ENCODE results near the gene MAGEB17. TPM values are rescaled to one million over a fixed set of nuclear protein-coding genes. Genes with fewer than 3 reads are reported as not detected.

Gene MAGEB17
- total and polyA plus RNA-seq, 2 experiments from 2014 or later, result 0.14 to 0.42 TPM

DNA sequence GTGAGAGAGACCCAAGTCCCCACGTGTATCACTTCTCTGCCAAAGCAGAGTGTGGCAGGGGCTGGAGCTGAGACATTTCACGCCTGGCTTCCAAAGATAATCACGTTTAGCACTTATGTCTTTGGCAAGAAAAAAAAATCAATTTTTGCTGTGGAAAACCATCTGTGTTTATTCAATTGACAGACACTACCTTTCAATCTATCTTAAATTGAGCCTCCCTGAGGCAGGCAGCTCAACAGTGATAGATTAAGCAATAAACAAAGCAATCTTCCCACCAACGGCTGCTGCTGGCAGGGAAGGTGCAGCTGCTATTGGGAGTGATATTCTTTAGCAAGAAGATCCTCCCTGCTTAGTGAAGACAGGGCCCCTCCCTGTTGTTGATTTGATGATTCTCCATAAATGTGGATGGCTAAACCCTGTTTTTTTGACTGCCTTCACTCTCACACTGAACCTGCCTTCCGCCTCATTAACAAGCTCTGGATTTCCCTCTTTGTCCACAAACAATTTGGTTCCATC, 11.6 kb upstream of the MAGEB17 start:
- Histone ChIP-seq H2AFZ (no peak overlapping the region), H3K4me3 (no peak overlapping the region), H3K4me2 (no peak overlapping the region), H3K4me1 (ENCODE audit: insufficient read depth) (no peaks in the 10 kb centered on the region), H3K79me2 (replicated peaks; ENCODE audit: insufficient read depth) (no peaks in the 10 kb centered on the region), H3K27ac (ENCODE audit: low read depth) (no peak overlapping the region), H4K20me1 (replicated peaks; ENCODE audit: insufficient read depth) (no peaks in the 10 kb centered on the region), H3K9me2 (ENCODE audit: insufficient read depth) (no peaks in the 10 kb centered on the region), H3K36me3 (ENCODE audit: insufficient read depth) (no peaks in the 10 kb centered on the region), H3K27me3 (ENCODE audit: insufficient read depth) (no peaks in the 10 kb centered on the region), H3F3A (replicated peaks; ENCODE audit: low read depth) (no peaks in the 10 kb centered on the region)
- H3K4me3 Mint-ChIP-seq, result no peak overlapping the region
- ATAC-seq (no peak), DNase-seq (ENCODE audit: low spot score) (no peak)
- H3K27me3 Mint-ChIP-seq (ENCODE audit: insufficient read depth, low read depth, poor library complexity), result peaks cover 2% of the 10 kb centered on the region
- no peak overlapping the region for H3K27ac Mint-ChIP-seq
- H3K9me3 Mint-ChIP-seq, result no peaks in the 10 kb centered on the region
- H3K4me1 Mint-ChIP-seq, result peaks cover 4% of the 10 kb centered on the region
- TF ChIP-seq, protein P1, sequence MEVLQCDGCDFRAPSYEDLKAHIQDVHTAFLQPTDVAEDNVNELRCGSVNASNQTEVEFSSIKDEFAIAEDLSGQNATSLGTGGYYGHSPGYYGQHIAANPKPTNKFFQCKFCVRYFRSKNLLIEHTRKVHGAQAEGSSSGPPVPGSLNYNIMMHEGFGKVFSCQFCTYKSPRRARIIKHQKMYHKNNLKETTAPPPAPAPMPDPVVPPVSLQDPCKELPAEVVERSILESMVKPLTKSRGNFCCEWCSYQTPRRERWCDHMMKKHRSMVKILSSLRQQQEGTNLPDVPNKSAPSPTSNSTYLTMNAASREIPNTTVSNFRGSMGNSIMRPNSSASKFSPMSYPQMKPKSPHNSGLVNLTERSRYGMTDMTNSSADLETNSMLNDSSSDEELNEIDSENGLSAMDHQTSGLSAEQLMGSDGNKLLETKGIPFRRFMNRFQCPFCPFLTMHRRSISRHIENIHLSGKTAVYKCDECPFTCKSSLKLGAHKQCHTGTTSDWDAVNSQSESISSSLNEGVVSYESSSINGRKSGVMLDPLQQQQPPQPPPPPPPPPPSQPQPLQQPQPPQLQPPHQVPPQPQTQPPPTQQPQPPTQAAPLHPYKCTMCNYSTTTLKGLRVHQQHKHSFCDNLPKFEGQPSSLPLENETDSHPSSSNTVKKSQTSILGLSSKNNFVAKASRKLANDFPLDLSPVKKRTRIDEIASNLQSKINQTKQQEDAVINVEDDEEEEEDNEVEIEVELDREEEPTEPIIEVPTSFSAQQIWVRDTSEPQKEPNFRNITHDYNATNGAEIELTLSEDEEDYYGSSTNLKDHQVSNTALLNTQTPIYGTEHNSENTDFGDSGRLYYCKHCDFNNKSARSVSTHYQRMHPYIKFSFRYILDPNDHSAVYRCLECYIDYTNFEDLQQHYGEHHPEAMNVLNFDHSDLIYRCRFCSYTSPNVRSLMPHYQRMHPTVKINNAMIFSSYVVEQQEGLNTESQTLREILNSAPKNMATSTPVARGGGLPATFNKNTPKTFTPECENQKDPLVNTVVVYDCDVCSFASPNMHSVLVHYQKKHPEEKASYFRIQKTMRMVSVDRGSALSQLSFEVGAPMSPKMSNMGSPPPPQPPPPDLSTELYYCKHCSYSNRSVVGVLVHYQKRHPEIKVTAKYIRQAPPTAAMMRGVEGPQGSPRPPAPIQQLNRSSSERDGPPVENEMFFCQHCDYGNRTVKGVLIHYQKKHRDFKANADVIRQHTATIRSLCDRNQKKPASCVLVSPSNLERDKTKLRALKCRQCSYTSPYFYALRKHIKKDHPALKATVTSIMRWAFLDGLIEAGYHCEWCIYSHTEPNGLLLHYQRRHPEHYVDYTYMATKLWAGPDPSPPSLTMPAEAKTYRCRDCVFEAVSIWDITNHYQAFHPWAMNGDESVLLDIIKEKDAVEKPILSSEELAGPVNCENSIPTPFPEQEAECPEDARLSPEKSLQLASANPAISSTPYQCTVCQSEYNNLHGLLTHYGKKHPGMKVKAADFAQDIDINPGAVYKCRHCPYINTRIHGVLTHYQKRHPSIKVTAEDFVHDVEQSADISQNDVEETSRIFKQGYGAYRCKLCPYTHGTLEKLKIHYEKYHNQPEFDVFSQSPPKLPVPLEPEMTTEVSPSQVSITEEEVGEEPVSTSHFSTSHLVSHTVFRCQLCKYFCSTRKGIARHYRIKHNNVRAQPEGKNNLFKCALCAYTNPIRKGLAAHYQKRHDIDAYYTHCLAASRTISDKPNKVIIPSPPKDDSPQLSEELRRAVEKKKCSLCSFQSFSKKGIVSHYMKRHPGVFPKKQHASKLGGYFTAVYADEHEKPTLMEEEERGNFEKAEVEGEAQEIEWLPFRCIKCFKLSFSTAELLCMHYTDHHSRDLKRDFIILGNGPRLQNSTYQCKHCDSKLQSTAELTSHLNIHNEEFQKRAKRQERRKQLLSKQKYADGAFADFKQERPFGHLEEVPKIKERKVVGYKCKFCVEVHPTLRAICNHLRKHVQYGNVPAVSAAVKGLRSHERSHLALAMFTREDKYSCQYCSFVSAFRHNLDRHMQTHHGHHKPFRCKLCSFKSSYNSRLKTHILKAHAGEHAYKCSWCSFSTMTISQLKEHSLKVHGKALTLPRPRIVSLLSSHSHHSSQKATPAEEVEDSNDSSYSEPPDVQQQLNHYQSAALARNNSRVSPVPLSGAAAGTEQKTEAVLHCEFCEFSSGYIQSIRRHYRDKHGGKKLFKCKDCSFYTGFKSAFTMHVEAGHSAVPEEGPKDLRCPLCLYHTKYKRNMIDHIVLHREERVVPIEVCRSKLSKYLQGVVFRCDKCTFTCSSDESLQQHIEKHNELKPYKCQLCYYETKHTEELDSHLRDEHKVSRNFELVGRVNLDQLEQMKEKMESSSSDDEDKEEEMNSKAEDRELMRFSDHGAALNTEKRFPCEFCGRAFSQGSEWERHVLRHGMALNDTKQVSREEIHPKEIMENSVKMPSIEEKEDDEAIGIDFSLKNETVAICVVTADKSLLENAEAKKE (CRISPR knock-in tag; IDR thresholded peaks at IDR 0.05), result no peak
- TF ChIP-seq POLR2AphosphoS5 (IDR thresholded peaks at IDR 0.05; ENCODE audit: low read depth) (no peak), ZNF114 (CRISPR knock-in tag; IDR thresholded peaks at IDR 0.05) (no peak), NANOG (IDR thresholded peaks at IDR 0.05; ENCODE audit: borderline replicate concordance) (no peak), EZH2 (IDR thresholded peaks at IDR 0.05; ENCODE audit: low read depth, unreplicated experiment) (no peak), EZH2phosphoT487 (IDR thresholded peaks at IDR 0.05; ENCODE audit: unreplicated experiment) (no peak), ZNF331 (CRISPR knock-in tag; IDR thresholded peaks at IDR 0.05; ENCODE audit: low read depth) (no peak), JUNB (IDR thresholded peaks at IDR 0.05; ENCODE audit: unreplicated experiment) (no peak), CREB1 (CRISPR knock-in tag; IDR thresholded peaks at IDR 0.05; ENCODE audit: low read depth) (no peak), STAT1 (IDR thresholded peaks at IDR 0.05; ENCODE audit: unreplicated experiment) (no peak)
- TF ChIP-seq, protein P2, sequence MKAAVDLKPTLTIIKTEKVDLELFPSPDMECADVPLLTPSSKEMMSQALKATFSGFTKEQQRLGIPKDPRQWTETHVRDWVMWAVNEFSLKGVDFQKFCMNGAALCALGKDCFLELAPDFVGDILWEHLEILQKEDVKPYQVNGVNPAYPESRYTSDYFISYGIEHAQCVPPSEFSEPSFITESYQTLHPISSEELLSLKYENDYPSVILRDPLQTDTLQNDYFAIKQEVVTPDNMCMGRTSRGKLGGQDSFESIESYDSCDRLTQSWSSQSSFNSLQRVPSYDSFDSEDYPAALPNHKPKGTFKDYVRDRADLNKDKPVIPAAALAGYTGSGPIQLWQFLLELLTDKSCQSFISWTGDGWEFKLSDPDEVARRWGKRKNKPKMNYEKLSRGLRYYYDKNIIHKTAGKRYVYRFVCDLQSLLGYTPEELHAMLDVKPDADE (IDR thresholded peaks at IDR 0.05), result no peak
- TF ChIP-seq, protein P3, sequence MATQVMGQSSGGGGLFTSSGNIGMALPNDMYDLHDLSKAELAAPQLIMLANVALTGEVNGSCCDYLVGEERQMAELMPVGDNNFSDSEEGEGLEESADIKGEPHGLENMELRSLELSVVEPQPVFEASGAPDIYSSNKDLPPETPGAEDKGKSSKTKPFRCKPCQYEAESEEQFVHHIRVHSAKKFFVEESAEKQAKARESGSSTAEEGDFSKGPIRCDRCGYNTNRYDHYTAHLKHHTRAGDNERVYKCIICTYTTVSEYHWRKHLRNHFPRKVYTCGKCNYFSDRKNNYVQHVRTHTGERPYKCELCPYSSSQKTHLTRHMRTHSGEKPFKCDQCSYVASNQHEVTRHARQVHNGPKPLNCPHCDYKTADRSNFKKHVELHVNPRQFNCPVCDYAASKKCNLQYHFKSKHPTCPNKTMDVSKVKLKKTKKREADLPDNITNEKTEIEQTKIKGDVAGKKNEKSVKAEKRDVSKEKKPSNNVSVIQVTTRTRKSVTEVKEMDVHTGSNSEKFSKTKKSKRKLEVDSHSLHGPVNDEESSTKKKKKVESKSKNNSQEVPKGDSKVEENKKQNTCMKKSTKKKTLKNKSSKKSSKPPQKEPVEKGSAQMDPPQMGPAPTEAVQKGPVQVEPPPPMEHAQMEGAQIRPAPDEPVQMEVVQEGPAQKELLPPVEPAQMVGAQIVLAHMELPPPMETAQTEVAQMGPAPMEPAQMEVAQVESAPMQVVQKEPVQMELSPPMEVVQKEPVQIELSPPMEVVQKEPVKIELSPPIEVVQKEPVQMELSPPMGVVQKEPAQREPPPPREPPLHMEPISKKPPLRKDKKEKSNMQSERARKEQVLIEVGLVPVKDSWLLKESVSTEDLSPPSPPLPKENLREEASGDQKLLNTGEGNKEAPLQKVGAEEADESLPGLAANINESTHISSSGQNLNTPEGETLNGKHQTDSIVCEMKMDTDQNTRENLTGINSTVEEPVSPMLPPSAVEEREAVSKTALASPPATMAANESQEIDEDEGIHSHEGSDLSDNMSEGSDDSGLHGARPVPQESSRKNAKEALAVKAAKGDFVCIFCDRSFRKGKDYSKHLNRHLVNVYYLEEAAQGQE (IDR thresholded peaks at IDR 0.05; ENCODE audit: unreplicated experiment), result no peak
- TF ChIP-seq, protein P4, sequence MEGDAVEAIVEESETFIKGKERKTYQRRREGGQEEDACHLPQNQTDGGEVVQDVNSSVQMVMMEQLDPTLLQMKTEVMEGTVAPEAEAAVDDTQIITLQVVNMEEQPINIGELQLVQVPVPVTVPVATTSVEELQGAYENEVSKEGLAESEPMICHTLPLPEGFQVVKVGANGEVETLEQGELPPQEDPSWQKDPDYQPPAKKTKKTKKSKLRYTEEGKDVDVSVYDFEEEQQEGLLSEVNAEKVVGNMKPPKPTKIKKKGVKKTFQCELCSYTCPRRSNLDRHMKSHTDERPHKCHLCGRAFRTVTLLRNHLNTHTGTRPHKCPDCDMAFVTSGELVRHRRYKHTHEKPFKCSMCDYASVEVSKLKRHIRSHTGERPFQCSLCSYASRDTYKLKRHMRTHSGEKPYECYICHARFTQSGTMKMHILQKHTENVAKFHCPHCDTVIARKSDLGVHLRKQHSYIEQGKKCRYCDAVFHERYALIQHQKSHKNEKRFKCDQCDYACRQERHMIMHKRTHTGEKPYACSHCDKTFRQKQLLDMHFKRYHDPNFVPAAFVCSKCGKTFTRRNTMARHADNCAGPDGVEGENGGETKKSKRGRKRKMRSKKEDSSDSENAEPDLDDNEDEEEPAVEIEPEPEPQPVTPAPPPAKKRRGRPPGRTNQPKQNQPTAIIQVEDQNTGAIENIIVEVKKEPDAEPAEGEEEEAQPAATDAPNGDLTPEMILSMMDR (conservative IDR thresholded peaks at IDR 0.05; ENCODE audit: low read depth in 2 of 2), result no peak
- peaks cover 12% of the 10 kb centered on the region for H3K36me3 Mint-ChIP-seq (ENCODE audit: low read depth)
